ENCODE measurements around the gene HNRNPA1. TPM values are rescaled to one million over a fixed set of nuclear protein-coding genes. Genes with fewer than 3 reads are reported as not detected.
"Not testable (repeated sequence)": the region's sequence is repeated elsewhere in the genome, so short reads cannot be mapped to it uniquely, and the experiment has no call there.

The HNRNPA1 gene
- total RNA-seq, 1 experiment from 2014 or later = 1,801 TPM

DNA sequence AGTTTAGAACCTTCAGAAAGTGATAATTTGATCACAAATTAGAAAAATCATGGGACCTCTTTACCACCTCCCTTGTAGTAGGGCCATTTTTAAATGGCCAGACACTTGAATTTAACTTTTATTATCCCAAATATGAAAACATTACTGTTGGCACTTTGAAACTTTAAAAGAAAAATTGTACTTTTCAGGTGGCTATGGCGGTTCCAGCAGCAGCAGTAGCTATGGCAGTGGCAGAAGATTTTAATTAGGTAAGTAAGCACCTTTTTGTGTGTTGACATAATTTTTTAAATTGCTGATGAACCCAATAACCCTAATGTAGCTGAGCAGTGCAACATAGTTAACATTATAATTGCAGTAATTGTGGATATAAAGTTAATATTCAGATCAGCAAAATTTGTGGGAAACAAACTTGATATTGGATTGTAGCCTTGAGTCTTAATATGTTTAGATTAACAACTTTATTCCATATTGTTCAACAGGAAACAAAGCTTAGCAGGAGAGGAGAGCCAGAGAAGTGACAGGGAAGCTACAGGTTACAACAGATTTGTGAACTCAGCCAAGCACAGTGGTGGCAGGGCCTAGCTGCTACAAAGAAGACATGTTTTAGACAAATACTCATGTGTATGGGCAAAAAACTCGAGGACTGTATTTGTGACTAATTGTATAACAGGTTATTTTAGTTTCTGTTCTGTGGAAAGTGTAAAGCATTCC lies 3.7 kb downstream of the HNRNPA1 start:
- H3K36me3 ChIP-seq = peaks cover 67% of the 10 kb centered on the region
- H3K9me3 ChIP-seq (replicated peaks); DNase-seq; H3K27ac ChIP-seq; H3K4me1 ChIP-seq; H3K27me3 ChIP-seq: not testable (repeated sequence)
- peak overlapping the region; percentile 82 for H3K4me3 ChIP-seq

DNA sequence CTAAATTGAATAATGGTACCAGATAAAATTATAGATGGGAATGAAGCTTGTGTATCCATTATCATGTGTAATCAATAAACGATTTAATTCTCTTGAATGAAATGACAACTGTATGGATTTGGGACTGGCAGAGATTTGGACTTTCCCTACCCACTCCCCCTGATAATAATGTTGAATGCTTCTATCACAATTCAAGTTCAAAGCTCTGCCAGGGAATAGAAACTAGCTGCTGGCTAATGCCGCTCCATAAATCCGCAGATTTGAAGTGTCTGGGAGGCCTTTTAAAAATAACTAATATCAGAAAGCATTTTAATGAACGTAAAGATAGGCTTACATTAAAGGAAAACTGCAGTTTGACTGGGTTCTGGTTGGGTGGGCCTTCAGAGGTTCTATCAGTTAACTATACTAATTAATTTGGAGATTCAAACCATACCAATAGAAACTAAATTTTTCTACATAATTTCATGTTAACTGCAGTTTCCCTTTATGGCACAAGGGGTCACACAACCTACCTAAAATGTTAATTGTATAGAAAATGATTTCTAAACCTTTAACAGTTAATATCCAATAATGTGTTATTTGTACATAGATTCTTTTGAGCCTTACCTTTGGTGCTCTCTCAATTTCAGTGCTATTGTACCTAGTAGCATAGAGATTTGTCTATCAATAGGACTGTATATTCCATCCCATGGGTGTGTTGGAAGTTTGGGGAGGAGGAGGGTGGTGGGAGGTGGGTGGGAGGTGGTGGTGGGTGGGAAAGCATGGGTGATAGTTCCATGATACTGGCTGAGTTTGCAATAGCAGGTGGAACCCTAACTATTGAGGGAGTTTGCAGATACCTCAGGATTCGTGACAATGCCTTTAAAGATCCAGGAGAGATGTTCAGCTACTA lies 4.9 kb downstream of the HNRNPA1 start:
- Histone ChIP-seq H3K27ac (no peak overlapping the region), H3K36me3 (peaks cover 67% of the 10 kb centered on the region), H3K4me1 (no peaks in the 10 kb centered on the region; the same call in 1 of the 2 replicates), H3K4me3 (no peak overlapping the region), H3K9me3 (replicated peaks) (no peaks in the 10 kb centered on the region), H3K27me3 (peaks cover 4% of the 10 kb centered on the region; the same call in 1 of the 2 replicates)
- DNase-seq = no peak

DNA sequence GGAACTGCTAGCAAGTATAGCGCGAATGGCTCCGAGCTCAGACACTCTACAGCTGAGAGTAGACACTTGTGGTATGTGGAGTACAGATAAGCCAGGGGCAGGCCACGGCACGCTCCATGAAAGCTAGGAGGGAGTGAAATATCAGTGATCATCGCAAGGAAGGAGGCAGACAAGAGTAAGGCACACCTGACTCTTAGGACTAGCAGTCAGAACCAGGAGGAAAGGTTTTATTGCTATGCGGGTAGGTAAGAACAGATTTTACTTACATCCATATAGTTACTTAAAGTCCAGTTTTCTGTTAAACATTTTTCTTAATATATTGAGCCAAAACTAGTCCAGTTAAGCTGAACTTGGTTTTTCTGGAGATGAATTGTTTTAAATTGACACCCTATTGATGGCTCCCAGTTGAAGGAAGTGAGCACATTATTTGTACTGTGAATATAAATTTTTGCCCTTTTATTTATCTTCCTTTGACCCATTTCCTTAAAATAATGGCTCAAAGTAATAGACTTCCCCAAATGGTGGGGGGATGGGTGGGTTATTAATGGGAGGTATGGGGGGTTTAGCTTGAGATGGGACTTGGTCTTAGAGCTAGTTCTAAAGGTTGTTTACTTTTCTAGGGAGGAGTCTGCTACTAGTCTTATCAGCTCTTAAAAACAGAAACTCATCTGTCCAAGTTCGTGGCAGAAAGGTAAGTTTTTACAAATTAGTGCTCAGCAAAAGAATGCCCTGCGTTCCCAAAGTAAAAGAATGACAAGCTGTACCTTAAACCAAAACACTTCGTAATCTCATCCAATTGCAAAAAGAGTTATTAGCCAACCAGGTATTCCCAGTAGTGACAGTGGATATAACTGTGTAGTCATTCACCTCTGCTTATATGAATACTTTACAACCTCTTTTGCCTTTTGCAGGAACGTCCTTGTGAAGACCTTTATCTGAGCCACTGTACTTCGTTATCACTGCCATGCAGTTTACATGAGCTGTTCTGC lies 5.8 kb downstream of the HNRNPA1 start:
- H3K4me1 ChIP-seq = no peaks in the 10 kb centered on the region; the same call in 1 of the 2 replicates

DNA sequence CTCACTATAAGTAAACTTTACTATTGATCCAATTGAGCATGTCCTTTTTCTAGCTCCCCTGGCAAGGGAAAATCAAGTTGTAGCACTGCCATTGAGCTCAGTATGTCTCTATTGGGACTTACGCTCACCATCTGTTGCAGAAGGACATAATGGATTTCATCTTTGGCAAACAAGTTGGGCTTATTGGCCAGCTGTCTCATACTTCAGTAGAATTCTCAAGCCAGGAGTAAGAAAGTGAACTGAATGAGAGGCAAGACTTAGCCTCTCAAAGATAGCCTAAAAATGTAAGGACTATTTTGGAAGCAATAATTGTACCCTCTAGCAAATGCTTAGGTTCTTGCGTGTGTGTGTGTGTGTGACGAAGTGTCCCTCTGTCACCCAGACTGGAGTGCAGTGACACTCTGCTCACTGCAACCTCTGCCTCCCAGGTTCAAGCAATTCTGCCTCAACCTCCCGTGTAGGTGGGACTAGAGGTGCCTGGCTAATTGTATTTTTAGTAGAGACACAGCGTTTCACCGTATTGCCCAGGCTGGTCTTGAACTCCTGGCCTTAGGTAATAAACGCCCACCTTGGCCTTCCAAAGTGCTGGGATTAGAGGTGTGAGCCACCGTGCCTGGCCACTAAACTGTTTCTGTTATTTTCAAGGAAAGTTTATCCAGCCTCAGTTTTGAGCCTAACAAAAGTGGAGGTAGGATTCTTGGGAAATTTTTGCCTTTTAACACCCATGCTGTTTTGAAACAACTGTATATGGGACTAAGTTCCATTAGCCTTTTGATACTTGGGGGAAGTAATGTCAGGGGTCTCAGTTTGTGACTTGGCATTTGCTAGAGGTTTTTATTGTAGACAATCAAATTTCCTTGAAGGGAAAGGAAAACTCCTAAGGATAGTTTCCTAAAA lies 7.0 kb downstream of the HNRNPA1 start:
- Histone ChIP-seq H3K9me3 (replicated peaks) (no peaks in the 10 kb centered on the region), H3K36me3 (peaks cover 49% of the 10 kb centered on the region), H3K27me3 (peaks cover 4% of the 10 kb centered on the region; the same call in 1 of the 2 replicates), H3K27ac (no peak overlapping the region), H3K4me3 (no peak overlapping the region), H3K4me1 (no peaks in the 10 kb centered on the region; the same call in 1 of the 2 replicates)
- no peak for DNase-seq

More for the DNA sequence above, 5.8 kb downstream of the HNRNPA1 start:
- peaks cover 4% of the 10 kb centered on the region; the same call in 1 of the 2 replicates for H3K27me3 ChIP-seq
- no peak overlapping the region for H3K27ac ChIP-seq
- no peak overlapping the region for H3K4me3 ChIP-seq
- no peaks in the 10 kb centered on the region for H3K9me3 ChIP-seq (replicated peaks)
- peaks cover 61% of the 10 kb centered on the region for H3K36me3 ChIP-seq
- DNase-seq = peak in 1 of 2 experiments; percentile 41

DNA sequence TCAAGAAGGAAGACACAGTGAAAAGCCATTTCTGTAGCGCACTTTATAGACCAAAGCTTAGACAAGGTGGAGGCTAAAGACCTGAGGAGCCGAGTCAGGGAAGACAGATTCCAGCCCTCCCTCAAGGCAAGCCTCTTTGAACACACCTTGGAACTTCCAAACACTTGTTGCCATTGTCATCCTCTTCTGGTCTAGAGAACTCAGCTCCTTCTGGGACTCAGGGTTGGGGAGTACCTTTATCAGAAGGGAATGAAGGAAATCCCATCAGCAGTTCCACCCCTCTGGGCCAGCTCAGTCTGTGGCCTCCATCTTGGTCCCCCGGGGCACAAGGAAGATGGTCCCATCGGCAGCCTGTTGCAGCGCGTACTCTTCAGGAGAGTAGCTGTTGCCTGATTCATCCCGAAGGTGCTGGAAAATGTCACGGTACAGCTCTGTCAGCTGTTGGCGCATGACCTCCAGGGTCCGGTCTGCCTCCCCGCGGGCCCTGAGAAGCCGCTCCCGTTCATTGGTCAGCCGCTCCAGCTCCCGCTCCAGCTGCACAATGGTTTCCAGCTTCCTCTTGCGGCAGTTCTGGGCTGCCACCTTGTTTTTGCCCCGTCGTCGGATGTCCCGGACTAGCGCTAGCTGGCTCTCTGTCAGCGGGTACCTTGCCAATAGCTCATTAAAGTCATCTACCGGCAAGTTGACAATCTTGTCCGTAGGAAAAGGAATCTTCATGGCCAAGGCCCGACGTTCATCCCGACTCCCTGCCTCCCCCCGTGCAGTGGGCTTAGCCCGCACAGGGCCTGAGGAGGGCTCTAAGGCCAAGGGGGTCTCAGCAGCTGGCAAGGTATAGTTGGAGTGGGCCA lies 11.8 kb downstream of the HNRNPA1 start:
- no peaks in the 10 kb centered on the region for H3K9me3 ChIP-seq (replicated peaks)
- H3K4me1 ChIP-seq = no peaks in the 10 kb centered on the region
- H3K4me3 ChIP-seq = no peak overlapping the region
- peaks cover 4% of the 10 kb centered on the region; the same call in 1 of the 2 replicates for H3K27me3 ChIP-seq
- peaks cover 6% of the 10 kb centered on the region for H3K36me3 ChIP-seq
- no peak for DNase-seq
- no peak overlapping the region for H3K27ac ChIP-seq

DNA sequence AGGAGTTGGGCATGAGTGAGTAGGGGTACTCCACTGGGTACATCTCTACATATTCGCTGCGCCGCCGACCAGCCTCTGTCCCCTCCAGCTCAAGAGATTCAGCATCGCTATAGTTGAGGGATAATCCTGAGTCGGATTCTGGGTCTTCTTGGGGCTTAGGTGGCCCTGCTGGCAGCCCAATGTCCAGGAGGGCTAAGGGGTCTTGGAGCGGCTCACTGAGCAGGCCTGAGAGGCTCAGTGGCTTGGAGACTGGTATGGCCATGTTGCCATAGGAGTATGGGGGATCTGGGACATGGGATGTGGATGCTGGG lies 12.4 kb downstream of the HNRNPA1 start:
- DNase-seq = no peak
- Histone ChIP-seq H3K27ac (no peak overlapping the region), H3K4me1 (no peaks in the 10 kb centered on the region), H3K27me3 (no peaks in the 10 kb centered on the region), H3K4me3 (no peak overlapping the region), H3K36me3 (peaks cover under 1% of the 10 kb centered on the region; the same call in 1 of the 2 replicates), H3K9me3 (replicated peaks) (no peaks in the 10 kb centered on the region)

DNA sequence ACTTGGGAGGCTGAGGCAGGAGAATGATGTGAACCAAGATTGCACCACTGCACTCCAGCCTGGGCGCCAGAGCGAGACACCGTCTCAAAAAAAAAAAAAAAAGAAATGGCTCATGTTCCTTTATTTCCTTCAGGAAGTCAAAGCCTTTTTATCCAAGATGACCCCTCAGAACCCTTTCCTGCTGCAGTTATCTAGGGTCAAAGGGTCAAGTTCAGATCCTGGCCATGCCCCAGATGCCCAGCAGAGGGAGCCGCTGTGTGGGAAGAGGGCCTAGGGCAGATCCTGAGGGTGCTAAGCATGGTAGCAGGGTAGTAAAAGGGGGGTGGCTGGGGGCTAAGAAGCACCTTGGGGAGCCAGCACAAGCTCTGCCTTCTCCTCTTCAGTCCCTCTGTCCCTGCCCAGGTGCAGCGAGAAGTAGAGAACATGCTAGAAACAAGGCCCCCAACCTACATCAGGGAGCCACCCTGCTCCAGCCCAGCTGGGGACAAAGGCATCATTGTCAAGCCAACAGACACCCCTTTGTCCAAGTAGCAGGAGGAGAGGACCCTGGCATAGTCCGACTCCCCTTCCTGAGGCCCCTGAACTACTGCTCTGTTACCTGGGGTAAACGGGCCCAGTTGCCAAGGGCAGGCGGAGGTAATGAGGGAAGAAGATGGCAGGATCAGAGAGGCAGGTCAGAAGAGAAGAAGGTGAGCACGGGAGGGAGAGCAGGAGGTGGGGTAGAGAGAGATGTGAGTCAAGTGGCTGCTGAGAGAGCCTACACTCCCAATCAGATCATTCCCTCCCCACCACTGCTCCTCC lies 13.8 kb downstream of the HNRNPA1 start:
- Histone ChIP-seq H3K27me3 (no peaks in the 10 kb centered on the region), H3K27ac (no peak overlapping the region), H3K9me3 (replicated peaks) (no peaks in the 10 kb centered on the region), H3K4me1 (no peaks in the 10 kb centered on the region), H3K4me3 (no peak overlapping the region), H3K36me3 (no peaks in the 10 kb centered on the region)
- peak; percentile 45 to 68 for DNase-seq

DNA sequence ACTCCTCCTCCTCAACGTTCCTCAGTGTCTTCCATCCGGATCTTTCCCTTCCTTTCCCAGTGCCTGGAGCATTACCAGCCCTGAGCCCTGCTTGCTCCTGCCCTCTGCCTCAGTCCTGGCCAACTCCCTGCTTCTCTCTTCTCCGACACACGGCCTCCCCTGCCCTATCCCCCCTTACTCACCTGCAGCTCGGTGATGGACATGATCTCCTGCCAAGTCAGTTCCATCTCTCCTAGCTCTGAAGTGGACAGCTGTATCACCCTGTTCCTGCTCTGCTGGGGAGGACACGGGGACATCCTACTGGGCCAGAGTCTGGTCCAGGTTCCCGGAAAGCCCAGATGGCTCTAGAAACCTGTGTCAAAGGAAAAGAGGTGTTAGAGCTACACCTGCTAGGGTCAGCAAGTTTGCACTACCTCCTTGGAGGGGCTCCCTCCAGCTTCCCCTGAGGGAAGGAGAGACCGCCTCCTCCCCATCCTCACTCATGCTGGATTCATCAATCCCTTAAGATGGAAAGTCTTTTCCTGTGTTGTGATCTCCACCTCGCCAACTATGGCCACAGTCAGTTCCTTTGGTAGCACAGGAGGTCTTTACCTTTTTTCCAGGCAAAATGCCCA lies 14.5 kb downstream of the HNRNPA1 start:
- H3K4me1 ChIP-seq = peaks cover 6% of the 10 kb centered on the region
- no peak overlapping the region for H3K27ac ChIP-seq
- no peaks in the 10 kb centered on the region for H3K9me3 ChIP-seq (replicated peaks)
- H3K36me3 ChIP-seq = no peaks in the 10 kb centered on the region
- no peak for DNase-seq
- H3K27me3 ChIP-seq = no peaks in the 10 kb centered on the region; the same call in 1 of the 2 replicates
- no peak overlapping the region for H3K4me3 ChIP-seq

DNA sequence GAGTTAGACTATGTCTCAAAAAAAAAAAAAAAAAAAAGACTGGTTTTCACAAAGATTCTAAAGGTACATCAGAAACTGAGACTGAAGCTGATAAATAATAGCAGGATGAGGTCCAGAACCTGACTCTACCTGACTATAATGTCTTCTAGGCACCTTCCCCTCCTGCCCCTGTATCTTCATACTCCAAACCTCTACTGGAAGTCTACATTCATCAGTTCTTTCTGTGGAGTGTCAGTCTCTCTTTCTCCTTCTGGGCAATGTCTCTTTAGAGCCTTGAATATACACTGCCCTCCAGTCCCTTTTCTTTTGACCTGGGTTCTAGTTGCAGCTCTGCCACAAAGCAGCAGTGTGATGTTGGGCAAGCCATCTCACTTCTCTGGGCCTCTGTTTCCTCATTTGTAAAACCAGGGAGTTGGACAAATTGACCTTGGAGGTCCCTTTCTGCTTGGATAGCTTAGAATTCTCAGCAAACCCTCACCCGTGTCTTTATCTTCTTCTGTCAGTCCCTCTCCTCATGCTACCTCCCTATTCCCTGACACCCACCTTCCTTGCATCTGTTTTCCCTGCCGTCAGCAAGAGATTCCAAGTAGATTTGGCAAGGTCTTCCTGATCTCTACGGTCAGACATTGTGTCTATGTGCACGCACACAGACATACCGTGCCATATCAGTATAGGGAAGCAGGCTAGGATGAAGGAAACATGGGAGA lies 16.0 kb downstream of the HNRNPA1 start:
- Histone ChIP-seq H3K36me3 (no peaks in the 10 kb centered on the region), H3K4me1 (peaks cover 13% of the 10 kb centered on the region), H3K4me3 (no peak overlapping the region), H3K9me3 (replicated peaks) (no peaks in the 10 kb centered on the region), H3K27ac (no peak overlapping the region), H3K27me3 (no peaks in the 10 kb centered on the region; the same call in 1 of the 2 replicates)
- no peak for DNase-seq

DNA sequence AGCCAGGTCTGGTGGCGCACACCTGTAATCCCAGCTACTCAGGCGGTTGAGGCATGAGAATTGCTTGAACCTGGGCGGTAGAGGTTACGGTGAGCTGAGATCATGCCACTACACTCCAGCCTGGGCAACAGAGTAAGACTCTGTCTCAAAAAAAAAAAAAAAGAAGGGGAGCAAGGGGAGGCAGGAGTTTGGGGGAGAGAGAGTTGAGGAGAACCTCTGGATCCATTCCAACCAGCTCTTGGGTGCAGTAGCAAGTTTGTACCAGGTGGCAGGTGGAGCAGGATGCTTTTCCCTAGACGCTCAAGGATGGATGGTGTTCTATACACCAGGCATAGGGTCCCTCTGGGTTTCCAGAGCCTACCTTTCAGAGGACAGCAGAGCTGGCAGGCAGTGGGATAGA lies 18.4 kb downstream of the HNRNPA1 start:
- DNase-seq = no peak
- no peak overlapping the region for H3K4me3 ChIP-seq
- peaks cover 15% of the 10 kb centered on the region for H3K4me1 ChIP-seq
- H3K27me3 ChIP-seq = peaks cover 3% of the 10 kb centered on the region; the same call in 1 of the 2 replicates
- no peaks in the 10 kb centered on the region for H3K9me3 ChIP-seq (replicated peaks)
- H3K27ac ChIP-seq = no peak overlapping the region
- no peaks in the 10 kb centered on the region for H3K36me3 ChIP-seq

DNA sequence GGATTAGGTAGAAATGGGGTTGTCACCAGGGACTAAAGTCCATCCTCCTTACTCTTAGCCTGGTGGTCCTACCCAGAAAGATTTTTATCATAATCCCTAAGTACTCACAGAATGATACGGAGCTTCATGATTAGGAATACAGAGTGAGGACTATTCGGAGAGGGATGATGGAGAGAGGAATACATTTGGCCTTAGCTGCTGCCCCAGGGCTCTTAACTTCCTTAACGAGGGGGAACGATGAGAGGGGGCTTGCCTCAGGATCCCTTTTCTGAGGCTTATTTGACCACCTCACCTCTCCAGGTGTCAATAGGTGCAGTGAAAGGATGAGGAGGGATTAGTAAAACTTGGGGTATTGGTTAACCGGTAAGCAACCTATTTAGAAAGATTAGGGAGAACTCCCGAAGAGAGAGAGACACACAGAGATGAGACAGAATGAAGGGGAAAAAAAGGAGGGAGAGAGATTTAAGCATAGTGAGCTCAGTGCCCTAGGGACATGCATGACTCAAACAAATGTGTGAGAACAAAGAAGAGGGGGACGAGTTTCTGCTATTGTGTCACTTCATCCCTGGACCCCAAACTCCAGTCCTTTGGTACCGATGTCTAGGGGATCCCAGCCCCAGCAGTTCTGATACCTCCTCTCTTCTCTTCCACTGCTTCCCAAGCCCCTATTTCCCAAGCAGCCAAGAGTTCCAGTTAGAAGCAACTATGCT lies 19.1 kb downstream of the HNRNPA1 start:
- no peak overlapping the region for H3K4me3 ChIP-seq
- no peaks in the 10 kb centered on the region for H3K36me3 ChIP-seq
- H3K4me1 ChIP-seq = peaks cover 21% of the 10 kb centered on the region
- H3K27me3 ChIP-seq = peaks cover 3% of the 10 kb centered on the region; the same call in 1 of the 2 replicates
- no peak for DNase-seq
- no peaks in the 10 kb centered on the region for H3K9me3 ChIP-seq (replicated peaks)
- H3K27ac ChIP-seq = no peak overlapping the region

Data from SJCRH30 (cell line).